HL-60 (cell line): Measurements from ENCODE around the gene KHSRP.

Experiments used
- CTCF ChIP-seq: IDR thresholded peaks from one replicate; pipeline ENCODE4 v1.5.1; 2011; ENCODE audit warnings: low read length, control low read depth, inconsistent platforms; ENCODE audit not compliant: insufficient read depth
- GABPA ChIP-seq: IDR thresholded peaks from 2 replicates; pipeline ENCODE4 v1.6.1; 2012; ENCODE audit warnings: low read depth
- POLR2AphosphoS5 ChIP-seq: IDR thresholded peaks from 2 replicates; pipeline ENCODE4 v1.6.1; 2012; ENCODE audit warnings: low read depth
- REST ChIP-seq: IDR thresholded peaks from 2 replicates; pipeline ENCODE4 v1.6.1; 2012; ENCODE audit warnings: low read depth; ENCODE audit not compliant: insufficient replicate concordance
- SPI1 ChIP-seq: IDR thresholded peaks from 2 replicates; pipeline ENCODE4 v1.6.1; 2012; ENCODE audit warnings: low read depth, mild to moderate bottlenecking, borderline replicate concordance

GRCh38 chr19:6372594-6373095, 52.0 kb downstream of the KHSRP start, which contains the start of gene ALKBH7:
- TF ChIP-seq CTCF = no peak
- no peak for TF ChIP-seq GABPA
- peak; percentile 29; the same call in 1 of the 2 replicates for TF ChIP-seq POLR2AphosphoS5
- TF ChIP-seq REST = no peak
- TF ChIP-seq SPI1 = no peak
